NCI-H146 treated with DMSO at 0.1 percent for 48 hours (cell line): ENCODE measurements around the gene EPHA8.

Source experiments
- DNase-seq: peaks from one replicate; lab custom pipeline; 2025; ENCODE audit not compliant: unreplicated experiment; lab: John Stamatoyannopoulos, UW

Gene EPHA8

GRCh38 chr1:22641247-22641646 lies 78.0 kb downstream of the EPHA8 start:
- DNase-seq = no peak

- DNase-seq = no peak
Measured at GRCh38 chr1:22641906-22642636, 78.8 kb downstream of the EPHA8 start.

GRCh38 chr1:22643381-22643780 lies 80.1 kb downstream of the EPHA8 start, which contains the start of gene C1QC:
Gene C1QC (plus strand): TSS chr1:22643633. CDS start chr1:22644024, 391 bp downstream.
- no peak for DNase-seq

GRCh38 chr1:22643928-22644327 lies 80.6 kb downstream of the EPHA8 start:
- DNase-seq = no peak

GRCh38 chr1:22645931-22646330 lies 82.6 kb downstream of the EPHA8 start:
- no peak for DNase-seq

- no peak for DNase-seq
Measured at GRCh38 chr1:22646384-22646783, 83.1 kb downstream of the EPHA8 start.

- DNase-seq = no peak
Measured at GRCh38 chr1:22650089-22650693, 86.9 kb downstream of the EPHA8 start.

- DNase-seq = no peak
Measured at GRCh38 chr1:22651941-22652856, 88.9 kb downstream of the EPHA8 start.

- DNase-seq = no peak
Measured at GRCh38 chr1:22652881-22653316, 89.6 kb downstream of the EPHA8 start, which contains the start of gene C1QB. Gene C1QB (plus strand): TSS chr1:22653236. CDS start chr1:22659463, 6,227 bp downstream.
